IMR-90 (cell line): ENCODE results near the gene TRPC6. TPM values are rescaled to one million over a fixed set of nuclear protein-coding genes. Genes with fewer than 3 reads are reported as not detected.

Experiments
- ATAC-seq: fragments of 200-7000 bp; cut with Tn5 transposase; 2 replicates; pipeline ENCODE4 v1.9.1; 2020; ENCODE audit warnings: low read depth, mild to moderate bottlenecking, moderate library complexity
- BruUV-seq: library from RNA; stranded (reverse); fragments of 400-500 nt; replicated peaks from 2 replicates; lab custom pipeline; 2021; lab: Mats Ljungman, UMichigan
- CTCF ChIA-PET: fragments of 300-600 bp; formaldehyde crosslinking; extraction: SDS; loops from one replicate; lab custom pipeline; 2021; ENCODE audit warnings: antibody characterized with exemption; lab: Yijun Ruan, JAX
- POLR2A ChIA-PET: fragments of 300-600 bp; sonication (Branson Sonifier 250); formaldehyde crosslinking; loops from one replicate; lab custom pipeline; 2022; ENCODE audit warnings: antibody characterized with exemption; ENCODE audit not compliant: unreplicated experiment; lab: Charles Lee
- DNase-seq: peaks from one replicate; pipeline ENCODE4 v3.0.0; 2013
- H2AFZ ChIP-seq: replicated peaks from 2 replicates; pipeline ENCODE3; 2013; ENCODE audit warnings: low read length, mild to moderate bottlenecking; ENCODE audit not compliant: poor library complexity
- H2AK5ac ChIP-seq: 2 replicates; pipeline ENCODE4 v1.6.1; 2013; ENCODE audit warnings: low read depth, low read length, inconsistent platforms
- H2AK9ac ChIP-seq: replicated peaks from 2 replicates; pipeline ENCODE3; 2013; ENCODE audit warnings: mild to moderate bottlenecking, low read depth, low read length, moderate library complexity; ENCODE audit not compliant: poor library complexity
- H2BK120ac ChIP-seq: 2 replicates; pipeline ENCODE4 v1.6.1; 2013; ENCODE audit warnings: low read depth, low read length, inconsistent platforms
- H2BK15ac ChIP-seq: 3 replicates; pipeline ENCODE4 v1.6.1; 2013; ENCODE audit warnings: low read depth, low read length, inconsistent platforms
- H2BK20ac ChIP-seq: 2 replicates; pipeline ENCODE4 v1.6.1; 2013; ENCODE audit warnings: low read depth, mild to moderate bottlenecking, inconsistent platforms, low read length, moderate library complexity
- H2BK5ac ChIP-seq: 2 replicates; pipeline ENCODE4 v1.6.1; 2013; ENCODE audit warnings: mild to moderate bottlenecking, low read depth, low read length, inconsistent platforms; ENCODE audit not compliant: poor library complexity, severe bottlenecking
- H3K14ac ChIP-seq: replicated peaks from 2 replicates; pipeline ENCODE4 v1.6.1; 2013; ENCODE audit warnings: low read depth, low read length, inconsistent platforms
- H3K18ac ChIP-seq: 2 replicates; pipeline ENCODE4 v1.6.1; 2013; ENCODE audit warnings: low read depth, low read length, control low read depth
- H3K23ac ChIP-seq: 2 replicates; pipeline ENCODE4 v1.6.1; 2013; ENCODE audit warnings: low read depth, low read length, inconsistent platforms
- H3K27ac ChIP-seq: 2 replicates; pipeline ENCODE4 v1.5.1; 2013; ENCODE audit warnings: mild to moderate bottlenecking, control low read depth, low read length; ENCODE audit not compliant: insufficient read depth
- H3K27me3 ChIP-seq: 2 replicates; pipeline ENCODE4 v1.6.1; 2013; ENCODE audit warnings: low read length; ENCODE audit not compliant: control insufficient read depth, insufficient read depth
- H3K36me3 ChIP-seq: 2 replicates; pipeline ENCODE4 v1.6.1; 2013; ENCODE audit warnings: low read length, mixed read lengths; ENCODE audit not compliant: control insufficient read depth, insufficient read depth
- H3K4ac ChIP-seq: 2 replicates; pipeline ENCODE4 v1.6.1; 2013; ENCODE audit warnings: low read depth, low read length, inconsistent platforms
- H3K4me1 ChIP-seq: 2 replicates; pipeline ENCODE4 v1.6.1; 2013; ENCODE audit warnings: low read length, mixed read lengths; ENCODE audit not compliant: control insufficient read depth, insufficient read depth
- H3K4me2 ChIP-seq: 2 replicates; pipeline ENCODE4 v1.6.1; 2013; ENCODE audit warnings: low read depth, mild to moderate bottlenecking, control low read depth, low read length, moderate library complexity
- H3K4me3 ChIP-seq: 2 replicates; pipeline ENCODE4 v1.5.1; 2013; ENCODE audit warnings: low read depth, mild to moderate bottlenecking, control low read depth, low read length, moderate library complexity; ENCODE audit not compliant: insufficient read depth
- H3K56ac ChIP-seq: 2 replicates; pipeline ENCODE4 v1.6.1; 2013; ENCODE audit warnings: low read length, inconsistent platforms; ENCODE audit not compliant: insufficient read depth; ENCODE audit errors: extremely low read depth
- H3K79me1 ChIP-seq, 2 experiments: 2 replicates each; pipeline ENCODE4 v1.6.1; 2013; ENCODE audit warnings: low read length in 2 of 2, inconsistent platforms in 1 of 2, low read depth in 1 of 2
- H3K9ac ChIP-seq: 2 replicates; pipeline ENCODE4 v1.6.1; 2013; ENCODE audit warnings: low read depth, low read length, control low read depth
- H3K9me1 ChIP-seq: 2 replicates; pipeline ENCODE4 v1.6.1; 2013; ENCODE audit warnings: low read length, inconsistent platforms; ENCODE audit not compliant: insufficient read depth
- H3K9me3 ChIP-seq: 2 replicates; pipeline ENCODE4 v1.6.1; 2013; ENCODE audit warnings: low read length; ENCODE audit not compliant: control insufficient read depth, insufficient read depth
- H4K20me1 ChIP-seq: 2 replicates; pipeline ENCODE4 v1.6.1; 2013; ENCODE audit warnings: low read length, inconsistent platforms; ENCODE audit not compliant: insufficient read depth
- H4K5ac ChIP-seq: 2 replicates; pipeline ENCODE4 v1.6.1; 2013; ENCODE audit warnings: mild to moderate bottlenecking, low read depth, low read length, control low read depth
- H4K8ac ChIP-seq, 2 experiments: 2 replicates each; pipeline ENCODE4 v1.6.1; 2013; ENCODE audit warnings: low read depth in 2 of 2, low read length in 2 of 2, control low read depth in 1 of 2, inconsistent platforms in 1 of 2
- H4K91ac ChIP-seq: 2 replicates; pipeline ENCODE4 v1.6.1; 2013; ENCODE audit warnings: low read depth, low read length, inconsistent platforms; ENCODE audit not compliant: insufficient read depth
- CTCF ChIP-seq: conservative IDR thresholded peaks from 2 replicates; pipeline ENCODE4 v1.5.1; 2012; ENCODE audit warnings: mild to moderate bottlenecking, low read depth, low read length, improper control_type of control experiment
- ELK1 ChIP-seq: fragments of 150-350 bp; IDR thresholded peaks from 2 replicates; pipeline ENCODE4 v1.6.1; 2016; ENCODE audit warnings: low read depth, mild to moderate bottlenecking, low read length, moderate library complexity, borderline replicate concordance
- NFE2L2 ChIP-seq: fragments of 150-350 bp; IDR thresholded peaks from 2 replicates; pipeline ENCODE4 v1.6.1; 2016; ENCODE audit warnings: low read depth, mild to moderate bottlenecking, low read length
- SMC3 ChIP-seq: fragments of 150-350 bp; IDR thresholded peaks from 2 replicates; pipeline ENCODE4 v1.6.1; 2016; ENCODE audit warnings: low read depth, mild to moderate bottlenecking, antibody characterized with exemption, low read length, moderate library complexity
- WGBS, 2 experiments: methylation state at CpG; one replicate each; pipeline versions ENCODE4 v1.1.5 to v1.1.7; 2013; ENCODE audit warnings: missing lambda C conversion rate in 2 of 2; ENCODE audit not compliant: insufficient read length in 1 of 2; ENCODE audit errors: extremely low coverage in 2 of 2; 5-methylcytosine and 5-hydroxymethylcytosine counted together
- dilution Hi-C: fragments of 300-500 bp; cut with HindIII; formaldehyde crosslinking; loops from one replicate; pipeline ENCODE4 v1.14.3; 2018; ENCODE audit warnings: low sequenced_read_pairs; ENCODE audit not compliant: unreplicated experiment
- in situ Hi-C: fragments of 300-500 bp; cut with MboI; formaldehyde crosslinking; loops from 3 replicates; pipeline ENCODE4 v1.14.3; 2019; ENCODE audit warnings: low sequenced_read_pairs, inconsistent platforms, mixed read lengths
- intact Hi-C: fragments of 100-400 bp; cut with micrococcal nuclease; formaldehyde crosslinking; loops from 2 replicates; pipeline ENCODE4 v1.10.0; 2022
- polyA plus RNA-seq, 3 experiments: library from polyadenylated mRNA; depleted of rRNA; stranded (reverse); fragments of >200 nt; gene quantifications; 2 replicates each; pipeline ENCODE4 v1.2.3, GENCODE V29; 2012; ENCODE audit warnings: low replicate concordance in 1 of 3
- total RNA-seq: library from RNA; depleted of rRNA; stranded (reverse); fragments of >200 nt; gene quantifications from 2 replicates; pipeline ENCODE4 v1.2.3, GENCODE V29; 2012

TRPC6 gene
- total and polyA plus RNA-seq, 2 of the 4 experiments (the other 2 are of a cell fraction) = 0.99 to 2.3 TPM

- BruUV-seq = no TSS peak
Observed at GRCh38 chr11:101434026-101434643, 149.7 kb downstream of the TRPC6 start.

More at GRCh38 chr11:101434026-101434643, 149.7 kb downstream of the TRPC6 start:
- Histone ChIP-seq H3K23ac (no peak overlapping the region), H2BK20ac (no peak overlapping the region; the same call in 1 of the 2 replicates), H3K56ac (no peak overlapping the region), H4K5ac (no peak overlapping the region), H4K20me1 (no peaks in the 10 kb centered on the region), H3K14ac (0 out of 2 replicates have a peak overlapping the region, but pooled peaks have one; percentile 29), H2AK5ac (no peak overlapping the region), H2AK9ac (no peak overlapping the region), H3K79me1 (no peaks in the 10 kb centered on the region), H3K4ac (no peak overlapping the region), H4K91ac (no peak overlapping the region), H2AFZ (no peak overlapping the region), H3K27me3 (no peaks in the 10 kb centered on the region), H3K18ac (no peak overlapping the region), H2BK120ac (peak overlapping the region; percentile 27; the same call in 1 of the 2 replicates), H3K36me3 (no peaks in the 10 kb centered on the region), H3K9me1 (peaks cover 6% of the 10 kb centered on the region; the same call in 1 of the 2 replicates), H3K4me1 (peaks cover 7% of the 10 kb centered on the region), H2BK5ac (no peak overlapping the region), H3K4me2 (no peak overlapping the region), H3K9me3 (no peaks in the 10 kb centered on the region), H3K9ac (no peak overlapping the region), H2BK15ac (no peak overlapping the region), H4K8ac (no peak overlapping the region), H3K4me3 (no peak overlapping the region), H3K27ac (no peak overlapping the region)
- 80% methylated on average over 3 of the region's 3 CpGs; no CpG with 5 or more reads in 1 of the 2 experiments for WGBS, 2 experiments
- POLR2A ChIA-PET = no interaction called here
- TF ChIP-seq CTCF = no peak
- no peak for TF ChIP-seq SMC3
- no peak for TF ChIP-seq NFE2L2
- no peak for TF ChIP-seq ELK1
- CTCF ChIA-PET = interaction anchor here (0.7 to 1.6 kb wide), 2 partner anchors 39 to 44 kb away, joined by 3 to 6 read pairs; no protein-coding TSS in a partner anchor
- in situ Hi-C loops (loop anchor here (25.0 kb wide), 1 partner anchor 1053 kb away; no protein-coding TSS in a partner anchor), intact Hi-C loops (loop anchor here (5.0 kb wide), 1 partner anchor 573 kb away; no protein-coding TSS in a partner anchor), dilution Hi-C loops (no loop called here)
- ATAC-seq (no peak), DNase-seq (no peak)
